Gastrocnemius medialis (tissue), 4 donors: ENCODE results near the gene WDR12. TPM values are rescaled to one million over a fixed set of nuclear protein-coding genes. Genes with fewer than 3 reads are reported as not detected.

Experiments used
- ATAC-seq, 2 donors: fragments of 150-250 bp; one replicate each; pipeline ENCODE4 v1.9.1; 2016
- DNase-seq, 2 donors: peaks; one replicate each; pipeline ENCODE4 v3.0.0-alpha.2; 2019
- H3K27ac ChIP-seq, 4 donors: fragments of 200-600 bp; sonication (generic); 1 replicate in 1 of 4; 2 replicates in 3 of 4; pipeline ENCODE4 v1.5.1; 2016 to 2018; ENCODE audit warnings: mild to moderate bottlenecking in 2 of 4, moderate library complexity in 1 of 4
- H3K27me3 ChIP-seq, 3 donors: fragments of 200-600 bp; sonication (generic) in 2 of 3; 1 replicate in 1 of 3; 2 replicates in 2 of 3; pipeline versions ENCODE4 v1.5.1 to v1.6.0; 2016 to 2019; ENCODE audit warnings: mild to moderate bottlenecking in 1 of 3, moderate library complexity in 1 of 3
- H3K36me3 ChIP-seq, 2 donors: fragments of 200-600 bp; sonication (generic) in 1 of 2; one replicate each; pipeline ENCODE4 v1.5.1; 2017 to 2018
- H3K4me1 ChIP-seq, 2 donors: fragments of 200-600 bp; sonication (generic) in 1 of 2; one replicate each; pipeline ENCODE4 v1.5.1; 2016 to 2017; ENCODE audit warnings: mild to moderate bottlenecking in 2 of 2
- H3K4me3 ChIP-seq, 4 donors: fragments of 200-600 bp; sonication (generic) in 3 of 4; 1 replicate in 1 of 4; 2 replicates in 3 of 4; pipeline ENCODE4 v1.5.1; 2016 to 2019; ENCODE audit warnings: mild to moderate bottlenecking in 2 of 4
- H3K9me3 ChIP-seq, 3 donors: fragments of 200-600 bp; sonication (generic) in 2 of 3; 1 replicate in 1 of 3; 2 replicates in 2 of 3; pipeline ENCODE4 v1.5.1; 2016 to 2019
- CTCF ChIP-seq, 5 experiments: fragments of 450-650 bp in 3 of 5; fragments of 200-600 bp in 2 of 5; sonication (generic) in 2 of 5; IDR thresholded peaks in 4 of 5; conservative IDR thresholded peaks in 1 of 5; 1 replicate in 4 of 5; 2 replicates in 1 of 5; pipeline ENCODE4 v1.5.1; 2016 to 2019; ENCODE audit warnings: antibody characterized with exemption in 5 of 5, mild to moderate bottlenecking in 3 of 5, moderate library complexity in 3 of 5
- POLR2A ChIP-seq, 2 donors: fragments of 450-650 bp; IDR thresholded peaks; one replicate each; pipeline ENCODE4 v1.6.1; 2017; ENCODE audit warnings: antibody characterized with exemption in 2 of 2, mild to moderate bottlenecking in 2 of 2, moderate library complexity in 2 of 2
- in situ Hi-C, 4 donors: fragments of 200-750 bp; cut with MboI; loops; one replicate each; pipeline versions ENCODE4 v1.15.0 to v1.8.0; 2017; ENCODE audit warnings: low sequenced_read_pairs in 4 of 4
- intact Hi-C: fragments of 100-400 bp; cut with DNase I; formaldehyde crosslinking; loops from one replicate; pipeline ENCODE4 v1.15.1; 2023; ENCODE audit warnings: low total_unique reads
- total RNA-seq, 4 donors: library from RNA; depleted of rRNA; stranded (reverse); fragments of >200 nt; gene quantifications; one replicate each; pipeline versions ENCODE4 v1.1.0 to v1.2.3, GENCODE V29; 2016

Gene WDR12
- total RNA-seq, 4 donors from 2014 or later, result 5.3 to 83.2 (median 18.7) TPM

DNA sequence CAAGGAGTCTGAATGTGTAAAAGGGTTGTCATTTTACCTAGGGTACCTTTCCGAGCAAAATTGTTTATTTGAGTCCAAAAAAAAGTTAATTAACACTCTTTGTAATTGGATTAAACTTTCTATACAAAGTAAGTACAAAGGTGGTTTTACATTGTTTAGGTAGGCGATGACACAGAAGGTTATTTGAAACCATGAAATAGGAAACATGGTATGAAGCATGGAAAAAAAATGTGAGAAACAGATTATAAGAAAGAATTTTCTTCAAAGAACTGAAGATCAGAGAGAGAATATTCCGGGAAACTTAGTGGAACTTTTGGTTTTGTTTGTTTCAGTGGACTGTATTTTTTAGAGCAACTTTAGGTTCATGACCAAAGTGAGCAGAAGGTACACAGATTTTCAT, 33.3 kb upstream of the WDR12 start:
- Histone ChIP-seq H3K9me3 (no peaks in the 10 kb centered on the region), H3K4me1 (no peaks in the 10 kb centered on the region), H3K36me3 (peaks cover 5 to 26% of the 10 kb centered on the region in 2 donors), H3K4me3 (no peak overlapping the region), H3K27me3 (no peaks in the 10 kb centered on the region), H3K27ac (no peak overlapping the region)
- no peak for ATAC-seq
- DNase-seq, result no peak
- in situ Hi-C loops, result no loop called here
- no peak for TF ChIP-seq POLR2A (IDR thresholded peaks at IDR 0.05)
- no peak for TF ChIP-seq CTCF (IDR thresholded peaks at IDR 0.05 in 4 of 5, conservative IDR thresholded peaks at IDR 0.05 in 1 of 5)
- intact Hi-C loops, result no loop called here

- no peak for ATAC-seq
These were observed 32.9 kb upstream of the WDR12 start for GRCh38 chr2:202944408-202944807.

DNA sequence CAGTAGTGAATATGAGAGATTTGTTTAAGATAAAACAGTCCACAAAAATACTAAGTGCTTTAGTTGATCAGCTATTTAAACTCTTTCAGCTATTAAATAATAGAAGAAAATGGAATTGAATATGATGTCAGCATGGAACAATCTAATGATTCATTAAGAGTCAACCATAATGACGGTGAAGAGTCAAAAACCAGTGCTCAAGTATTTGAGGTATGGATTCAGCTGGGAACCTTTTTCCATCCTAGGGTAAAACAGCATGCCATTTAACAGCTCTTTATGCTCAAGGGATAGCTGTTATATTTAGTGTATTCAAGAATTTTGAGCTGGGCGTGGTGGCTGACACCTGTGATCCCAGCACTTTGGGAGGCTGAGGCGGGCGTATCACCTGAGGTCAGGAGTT, 30.3 kb upstream of the WDR12 start:
- ATAC-seq (no peak), DNase-seq (no peak)
- in situ Hi-C loops (no loop called here), intact Hi-C loops (no loop called here)
- Histone ChIP-seq H3K27me3 (no peaks in the 10 kb centered on the region), H3K4me3 (no peak overlapping the region), H3K4me1 (no peaks in the 10 kb centered on the region), H3K36me3 (peaks cover 5 to 27% of the 10 kb centered on the region in 2 donors), H3K9me3 (no peaks in the 10 kb centered on the region), H3K27ac (no peak overlapping the region)
- TF ChIP-seq CTCF (IDR thresholded peaks at IDR 0.05 in 4 of 5, conservative IDR thresholded peaks at IDR 0.05 in 1 of 5), result no peak
- TF ChIP-seq POLR2A (IDR thresholded peaks at IDR 0.05), result no peak

More at GRCh38 chr2:202944408-202944807, 32.9 kb upstream of the WDR12 start:
- in situ Hi-C loops, result no loop called here
- Histone ChIP-seq H3K4me1 (no peaks in the 10 kb centered on the region), H3K27ac (no peak overlapping the region), H3K27me3 (no peaks in the 10 kb centered on the region), H3K4me3 (no peak overlapping the region), H3K9me3 (no peaks in the 10 kb centered on the region), H3K36me3 (peaks cover 5 to 30% of the 10 kb centered on the region in 2 donors)
- intact Hi-C loops, result no loop called here
- TF ChIP-seq POLR2A (IDR thresholded peaks at IDR 0.05), result no peak
- TF ChIP-seq CTCF (IDR thresholded peaks at IDR 0.05 in 4 of 5, conservative IDR thresholded peaks at IDR 0.05 in 1 of 5), result no peak
- DNase-seq, result no peak

DNA sequence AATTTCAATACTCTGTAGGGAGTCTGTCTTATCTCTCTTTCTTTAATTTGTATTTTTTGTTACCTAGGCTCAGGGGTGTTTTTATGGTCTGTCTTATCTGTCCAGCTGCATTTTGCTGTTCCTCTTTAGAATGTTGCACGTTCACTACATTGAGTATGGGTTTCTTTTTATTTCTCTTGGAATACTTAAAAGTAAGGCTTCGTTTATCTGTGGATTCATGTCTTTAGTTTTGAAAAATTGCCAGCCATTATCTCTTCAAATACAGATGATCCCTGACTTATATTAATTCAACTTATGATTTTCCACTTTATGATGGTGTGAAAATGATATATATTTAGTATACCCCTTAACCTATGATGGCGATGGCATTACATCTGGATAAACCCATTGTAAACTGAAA, 27.5 kb upstream of the WDR12 start:
- H3K27me3 ChIP-seq, result no peaks in the 10 kb centered on the region
- H3K4me3 ChIP-seq, result no peak overlapping the region
- intact Hi-C loops, result no loop called here
- H3K9me3 ChIP-seq, result no peaks in the 10 kb centered on the region
- no peak overlapping the region for H3K27ac ChIP-seq
- no peaks in the 10 kb centered on the region for H3K4me1 ChIP-seq
- DNase-seq (no peak), ATAC-seq (no peak)
- in situ Hi-C loops, result no loop called here
- TF ChIP-seq POLR2A (IDR thresholded peaks at IDR 0.05), result no peak
- TF ChIP-seq CTCF (IDR thresholded peaks at IDR 0.05 in 4 of 5, conservative IDR thresholded peaks at IDR 0.05 in 1 of 5), result no peak
- peaks cover 0 to 16% of the 10 kb centered on the region in 2 donors for H3K36me3 ChIP-seq

DNA sequence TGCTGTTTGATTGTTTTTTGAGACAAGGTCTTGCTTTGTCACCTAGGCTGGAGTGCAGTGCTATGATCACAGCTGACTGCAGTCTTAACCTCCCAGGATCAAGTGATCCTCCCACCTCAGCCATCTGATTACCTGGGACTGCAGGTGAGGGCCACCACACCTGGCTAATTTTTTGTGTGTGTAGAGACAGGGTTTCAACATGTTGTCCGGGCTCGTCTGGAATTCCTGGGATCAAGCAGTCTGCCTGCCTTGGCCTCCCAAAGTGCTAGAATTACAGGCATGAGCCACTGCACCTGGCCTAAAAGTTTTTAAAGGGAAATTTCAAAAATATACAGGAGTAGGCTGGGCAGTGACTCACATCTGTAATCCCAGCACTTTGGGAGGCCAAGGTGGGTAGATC, 23.0 kb upstream of the WDR12 start:
- Histone ChIP-seq H3K27me3 (no peaks in the 10 kb centered on the region), H3K36me3 (peaks cover 0 to 4% of the 10 kb centered on the region in 2 donors)

More for the DNA sequence above, 23.0 kb upstream of the WDR12 start:
- ATAC-seq (no peak), DNase-seq (no peak)
- in situ Hi-C loops (no loop called here), intact Hi-C loops (no loop called here)
- H3K4me3 ChIP-seq, result no peak overlapping the region
- TF ChIP-seq CTCF (IDR thresholded peaks at IDR 0.05 in 4 of 5, conservative IDR thresholded peaks at IDR 0.05 in 1 of 5), result no peak
- no peak for TF ChIP-seq POLR2A (IDR thresholded peaks at IDR 0.05)
- no peaks in the 10 kb centered on the region for H3K4me1 ChIP-seq
- no peaks in the 10 kb centered on the region for H3K9me3 ChIP-seq
- no peak overlapping the region for H3K27ac ChIP-seq
